Measurements from ENCODE around the gene SEPTIN5.
"Not testable (repeated sequence)": the region's sequence is repeated elsewhere in the genome, so short reads cannot be mapped to it uniquely, and the experiment has no call there.

The SEPTIN5 gene

GRCh38 chr22:19714312-19715187 lies at the start of gene SEPTIN5:
Gene SEPTIN5 (plus strand): TSS chr22:19714503. CDS start chr22:19714589, 86 bp downstream.
- DNase-seq, result no peak

- DNase-seq, result no peak
Measured at GRCh38 chr22:19664951-19665783, 49.1 kb upstream of the SEPTIN5 start.

- DNase-seq, result no peak
Measured at GRCh38 chr22:19665784-19666672, 48.3 kb upstream of the SEPTIN5 start.

GRCh38 chr22:19666673-19667593 lies 47.4 kb upstream of the SEPTIN5 start:
- DNase-seq, result no peak

- DNase-seq, result no peak
Measured at GRCh38 chr22:19667872-19668740, 46.2 kb upstream of the SEPTIN5 start.

- DNase-seq, result no peak
Measured at GRCh38 chr22:19668748-19669147, 45.6 kb upstream of the SEPTIN5 start.

- DNase-seq, result no peak
Measured at GRCh38 chr22:19669570-19669969, 44.7 kb upstream of the SEPTIN5 start.

- no peak for DNase-seq
Measured at GRCh38 chr22:19671316-19671715, 43.0 kb upstream of the SEPTIN5 start.

GRCh38 chr22:19672054-19672776 lies 42.1 kb upstream of the SEPTIN5 start:
- DNase-seq, result no peak

- no peak for DNase-seq
Measured at GRCh38 chr22:19673660-19674059, 40.6 kb upstream of the SEPTIN5 start.

GRCh38 chr22:19674129-19674928 lies 40.0 kb upstream of the SEPTIN5 start:
- no peak for DNase-seq

GRCh38 chr22:19674929-19675253 lies 39.4 kb upstream of the SEPTIN5 start:
- no peak for DNase-seq

- DNase-seq, result no peak
Measured at GRCh38 chr22:19675428-19675827, 38.9 kb upstream of the SEPTIN5 start.

GRCh38 chr22:19676437-19676836 lies 37.9 kb upstream of the SEPTIN5 start:
- not testable (repeated sequence) for DNase-seq

GRCh38 chr22:19678949-19679521 lies 35.3 kb upstream of the SEPTIN5 start:
- no peak for DNase-seq

GRCh38 chr22:19679522-19680101 lies 34.7 kb upstream of the SEPTIN5 start:
- peak; percentile 57 for DNase-seq

- no peak for DNase-seq
Measured at GRCh38 chr22:19680287-19680881, 33.9 kb upstream of the SEPTIN5 start.
